Liver (tissue), 3 donors: ENCODE measurements around the gene SHC3.

Experiments used
- ATF3 ChIP-seq: IDR thresholded peaks from 2 replicates; pipeline ENCODE4 v1.6.1; 2016; ENCODE audit warnings: antibody characterized with exemption
- CTCF ChIP-seq: fragments of 150-350 bp; IDR thresholded peaks from 2 replicates; pipeline ENCODE4 v1.5.1; 2017; ENCODE audit warnings: improper control_type of control experiment, low read depth, low read length; ENCODE audit not compliant: missing input control
- EGR1 ChIP-seq, 2 donors: IDR thresholded peaks; 2 replicates each; pipeline ENCODE4 v1.6.1; 2016 to 2018; ENCODE audit warnings: antibody characterized with exemption in 2 of 2, low read depth in 2 of 2
- GABPA ChIP-seq, 2 donors: IDR thresholded peaks in 1 of 2; conservative IDR thresholded peaks in 1 of 2; 2 replicates each; pipeline ENCODE4 v1.6.1; 2016; ENCODE audit warnings: antibody characterized with exemption in 2 of 2, mild to moderate bottlenecking in 1 of 2, moderate library complexity in 1 of 2
- MAX ChIP-seq: IDR thresholded peaks from 2 replicates; pipeline ENCODE4 v1.6.1; 2016; ENCODE audit warnings: antibody characterized with exemption
- NR2F2 ChIP-seq: IDR thresholded peaks from 2 replicates; pipeline ENCODE4 v1.6.1; 2016; ENCODE audit warnings: antibody characterized with exemption
- RAD21 ChIP-seq, 2 donors: IDR thresholded peaks; 2 replicates each; pipeline ENCODE4 v1.6.1; 2016; ENCODE audit warnings: antibody characterized with exemption in 2 of 2, mild to moderate bottlenecking in 2 of 2
- ZBTB33 ChIP-seq: IDR thresholded peaks from 2 replicates; pipeline ENCODE4 v1.6.1; 2016; ENCODE audit warnings: antibody characterized with exemption
- donor health status: healthy.
- donor health status: healthy.

- TF ChIP-seq ATF3 (no peak), MAX (no peak), RAD21 (IDR thresholded peaks at IDR 0.05) (no peak), GABPA (IDR thresholded peaks at IDR 0.05 in 1 of 2, conservative IDR thresholded peaks at IDR 0.05 in 1 of 2) (no peak), CTCF (no peak), EGR1 (IDR thresholded peaks at IDR 0.05; ENCODE audit: low read depth in 2 of 2) (no peak), NR2F2 (no peak), ZBTB33 (no peak)
Measured at GRCh38 chr9:88993871-88994460, 184.7 kb downstream of the SHC3 start.
